HG03457 (cell line): ENCODE data around the gene TMEM229B.
"Not testable (repeated sequence)": the region's sequence is repeated elsewhere in the genome, so short reads cannot be mapped to it uniquely, and the experiment has no call there.

Experiments used
- ATAC-seq: cut with Tn5 transposase; IDR thresholded peaks from one replicate; pipeline ENCODE4 v1.9.1; 2021; ENCODE audit warnings: moderate number of reproducible peaks; ENCODE audit not compliant: unreplicated experiment

TMEM229B gene

DNA sequence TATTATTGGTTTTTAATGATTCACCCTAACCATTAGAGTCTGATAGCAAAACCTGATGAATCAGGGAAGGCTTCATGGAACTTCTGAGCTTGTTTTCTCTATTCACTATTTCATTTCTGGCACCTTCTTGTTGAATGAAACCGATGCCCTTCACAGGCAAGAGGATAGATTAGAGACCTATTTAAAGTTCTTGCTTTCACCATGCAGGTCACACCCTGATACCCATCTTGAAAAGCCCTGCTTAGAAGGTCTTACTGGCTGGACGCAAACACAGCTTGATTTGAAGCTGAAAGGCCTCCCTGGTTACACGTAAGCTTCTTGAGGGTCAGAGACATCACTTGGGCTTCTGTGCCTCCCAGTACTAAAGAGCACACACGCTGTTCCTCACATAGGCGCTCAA lies 29.2 kb downstream of the TMEM229B start:
- no peak for ATAC-seq

DNA sequence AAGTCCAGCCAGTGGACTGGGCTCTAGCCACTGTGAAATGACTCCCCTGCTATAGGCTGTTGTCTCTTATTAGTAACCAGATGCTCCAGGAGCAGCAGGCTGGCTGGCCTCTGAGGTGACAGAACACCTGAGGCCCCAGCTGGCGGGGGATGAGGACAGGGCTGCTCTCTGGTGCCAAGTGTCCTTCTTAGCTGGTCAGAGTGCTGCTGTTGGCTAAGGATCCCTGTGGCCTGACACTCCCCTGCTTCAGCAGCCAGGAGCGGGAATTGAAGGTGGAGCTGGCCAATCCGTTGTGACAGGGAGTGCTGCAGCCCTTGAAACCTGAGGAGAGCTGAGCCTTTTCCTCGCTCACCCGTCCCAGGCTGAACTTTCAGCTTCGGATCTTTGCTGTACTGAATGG lies 30.7 kb downstream of the TMEM229B start:
- no peak for ATAC-seq

DNA sequence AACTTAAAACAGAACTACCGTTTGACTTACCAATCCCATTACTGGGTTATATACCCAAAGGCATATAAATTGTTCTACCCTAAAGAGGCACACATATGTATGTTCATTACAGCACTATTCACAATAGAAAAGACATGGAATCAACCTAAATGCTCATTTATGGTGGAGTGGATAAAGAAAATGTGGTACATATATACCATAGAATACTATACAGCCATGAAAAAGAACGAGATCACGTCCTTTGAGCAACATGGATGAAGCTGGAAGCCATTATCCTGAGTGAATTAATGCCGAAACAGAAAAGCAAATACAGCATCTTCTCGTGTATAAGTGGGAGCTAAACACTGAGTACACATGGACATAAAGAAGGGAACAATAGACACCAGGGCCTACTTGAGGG lies 31.8 kb downstream of the TMEM229B start:
- no peak for ATAC-seq

DNA sequence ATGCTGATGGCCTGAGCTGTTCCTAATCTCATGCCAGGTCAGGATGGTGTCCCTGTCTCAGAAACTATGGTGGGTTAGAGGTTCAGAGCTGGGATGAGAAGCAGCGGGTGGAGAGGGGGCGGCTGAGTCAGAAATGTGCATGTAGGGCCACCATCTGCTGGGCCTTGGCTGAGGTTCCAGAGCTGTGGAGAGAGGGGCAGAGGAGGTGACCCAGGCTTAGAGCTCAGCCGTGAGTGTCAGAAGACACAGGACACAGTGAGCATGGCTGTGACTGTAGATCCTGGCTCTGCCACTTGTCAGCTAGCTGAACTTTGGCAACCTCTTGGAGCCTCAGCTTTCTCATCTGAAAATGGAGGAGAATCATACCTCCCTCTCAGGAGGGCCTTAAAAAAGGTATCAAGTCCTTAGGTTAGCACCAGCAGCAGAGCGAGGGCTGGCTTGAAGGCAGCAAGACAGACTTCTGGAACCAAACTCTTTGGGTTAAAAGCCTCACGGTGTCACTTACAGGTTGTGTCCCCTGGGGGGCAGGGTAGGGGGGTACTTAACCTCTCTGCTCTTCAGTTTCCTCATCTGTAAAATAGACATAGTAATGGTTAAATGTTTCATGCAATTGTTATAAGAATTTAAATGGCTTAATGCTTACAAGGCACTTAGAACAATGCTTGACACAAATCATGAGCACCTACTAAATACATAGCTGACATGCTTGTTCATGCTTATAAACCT lies 34.8 kb downstream of the TMEM229B start:
- no peak for ATAC-seq

DNA sequence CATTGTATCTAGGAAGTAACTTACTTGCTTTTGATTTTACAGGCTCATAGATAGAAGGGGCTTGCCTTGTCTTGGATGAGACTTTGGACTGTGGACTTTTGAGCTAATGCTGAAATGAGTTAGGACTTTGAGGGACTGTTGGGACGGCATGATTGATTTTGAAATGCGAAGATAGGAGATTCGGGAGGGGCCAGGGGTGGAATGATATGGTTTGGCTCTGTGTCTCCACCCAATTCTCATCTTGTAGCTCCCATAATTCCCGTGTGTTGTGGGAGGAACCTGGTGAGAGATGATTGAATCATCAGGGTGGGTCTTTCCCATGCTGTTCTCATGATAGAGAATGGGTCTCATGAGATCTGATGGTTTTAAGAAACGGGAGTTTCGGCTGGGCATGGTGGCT lies 36.9 kb downstream of the TMEM229B start:
- ATAC-seq: not testable (repeated sequence)

DNA sequence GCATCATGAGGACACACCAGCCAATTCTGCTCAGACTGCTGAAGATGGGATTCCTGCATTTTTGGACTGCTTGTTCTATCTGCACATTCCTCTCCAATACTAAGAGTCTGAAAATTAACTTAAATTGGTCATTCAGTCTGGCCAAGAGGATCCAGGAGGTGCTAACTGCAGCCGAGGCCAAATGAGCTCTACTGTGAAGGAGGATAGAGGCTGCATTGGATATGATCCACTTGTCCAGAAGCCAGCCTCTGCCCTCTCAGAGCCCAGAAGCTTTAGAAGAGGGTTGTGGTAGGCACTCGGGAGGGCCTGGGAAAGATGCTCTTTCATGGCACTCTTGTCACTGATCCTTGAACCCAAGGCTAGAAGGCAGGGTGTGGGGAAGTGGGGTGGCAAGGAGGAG lies 39.4 kb downstream of the TMEM229B start:
- no peak for ATAC-seq

DNA sequence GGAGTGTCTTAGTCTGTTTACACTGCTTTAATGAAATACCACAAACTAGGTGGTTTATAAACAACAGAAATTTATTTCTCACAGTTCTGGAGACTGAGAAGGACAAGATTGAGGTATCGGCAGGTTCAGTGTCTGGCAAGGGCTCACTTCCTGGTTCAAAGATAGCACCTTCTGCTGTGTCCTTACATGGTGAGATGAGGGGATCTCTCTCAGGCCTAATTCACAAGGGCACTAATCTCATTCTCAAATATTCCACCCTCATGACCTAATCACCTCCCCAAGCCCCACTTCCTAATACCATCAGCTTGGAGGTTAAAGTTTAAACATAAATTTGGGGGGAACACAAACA lies 41.5 kb downstream of the TMEM229B start:
- no peak for ATAC-seq

DNA sequence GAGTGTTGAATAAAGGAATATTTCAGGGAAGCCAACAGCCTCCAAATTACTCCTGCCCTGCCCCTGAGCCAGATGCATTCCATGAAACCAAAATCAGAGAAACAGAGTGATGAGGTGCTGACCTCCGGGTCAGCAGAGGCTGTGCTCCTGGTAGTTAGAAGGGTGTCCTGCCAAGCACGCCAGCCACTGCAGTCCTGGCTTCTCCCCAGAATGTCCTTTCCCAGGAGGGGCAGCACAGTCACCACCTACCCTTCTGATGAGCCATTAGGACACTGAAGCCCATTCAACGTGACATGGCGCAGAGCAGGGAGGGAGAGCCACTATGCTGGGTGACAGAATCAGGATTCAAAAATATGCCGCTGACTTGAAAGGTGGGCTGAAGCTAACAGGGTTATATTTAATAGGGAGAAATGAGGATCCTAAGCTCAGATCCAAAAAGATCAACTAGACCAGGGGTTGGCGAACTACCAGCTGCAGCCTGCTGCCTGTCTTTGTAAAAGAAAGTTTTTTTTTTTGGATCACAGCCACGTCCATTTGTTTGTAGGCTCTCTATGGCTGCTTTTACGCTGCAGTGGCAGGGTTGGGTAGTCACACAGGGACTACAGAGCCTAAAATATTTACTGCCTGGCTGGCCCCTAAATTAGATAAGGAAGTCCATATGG lies 42.0 kb downstream of the TMEM229B start:
- no peak for ATAC-seq

DNA sequence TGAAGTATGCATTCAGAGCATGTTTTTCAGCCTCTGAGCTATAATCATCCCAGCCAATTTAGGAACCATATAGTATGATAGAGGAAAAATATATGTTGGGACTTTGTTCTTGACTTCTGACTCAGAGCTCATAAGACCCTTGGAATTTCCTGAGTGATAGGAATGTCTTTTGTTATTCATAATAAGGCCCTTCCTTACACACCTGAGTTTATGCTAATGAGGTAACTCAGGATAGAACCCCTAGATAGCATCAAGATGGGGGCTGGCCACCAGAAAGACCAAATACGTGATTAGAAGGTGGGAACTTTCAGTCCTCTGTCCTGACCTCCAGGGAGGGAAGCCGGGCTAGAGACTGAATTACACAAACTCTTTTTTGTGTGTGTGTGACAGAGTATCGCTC lies 44.1 kb downstream of the TMEM229B start:
- ATAC-seq: no peak

DNA sequence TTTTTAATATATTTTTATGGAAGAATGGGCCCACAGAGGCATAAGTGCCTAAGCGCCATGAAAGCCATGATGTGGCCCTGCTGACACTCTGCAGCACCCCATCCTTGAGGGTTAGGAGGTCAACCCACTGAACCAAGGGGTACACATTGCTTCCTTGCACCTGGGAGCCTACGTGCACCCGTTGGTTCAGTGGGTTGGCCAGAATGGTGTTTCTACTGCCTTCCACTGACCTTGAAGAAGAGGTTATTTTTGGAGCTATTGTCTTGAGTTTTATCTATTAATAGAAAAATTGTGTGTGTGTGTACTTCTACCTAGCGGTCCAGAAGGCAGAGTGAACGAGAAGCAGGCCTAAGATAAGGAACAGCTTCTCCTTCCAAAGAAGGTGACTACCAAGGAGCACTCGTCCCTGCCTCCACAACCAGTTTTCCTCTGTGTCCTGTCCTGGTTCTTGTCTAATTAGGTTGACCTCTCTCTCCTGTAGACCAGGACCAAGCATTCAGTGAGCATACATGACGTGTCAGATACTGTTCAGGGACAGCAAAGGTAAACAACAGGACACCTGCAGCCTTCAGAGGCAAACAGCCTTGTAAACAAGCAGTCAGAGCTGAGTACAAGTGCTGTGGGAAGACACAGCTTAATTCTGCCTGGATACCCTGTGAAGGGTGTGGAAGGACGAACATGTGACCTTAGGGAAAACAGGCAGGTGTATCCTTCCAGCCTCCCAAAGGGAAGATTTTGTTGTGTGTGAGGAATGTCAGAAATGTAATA lies 46.2 kb downstream of the TMEM229B start:
- ATAC-seq: no peak

DNA sequence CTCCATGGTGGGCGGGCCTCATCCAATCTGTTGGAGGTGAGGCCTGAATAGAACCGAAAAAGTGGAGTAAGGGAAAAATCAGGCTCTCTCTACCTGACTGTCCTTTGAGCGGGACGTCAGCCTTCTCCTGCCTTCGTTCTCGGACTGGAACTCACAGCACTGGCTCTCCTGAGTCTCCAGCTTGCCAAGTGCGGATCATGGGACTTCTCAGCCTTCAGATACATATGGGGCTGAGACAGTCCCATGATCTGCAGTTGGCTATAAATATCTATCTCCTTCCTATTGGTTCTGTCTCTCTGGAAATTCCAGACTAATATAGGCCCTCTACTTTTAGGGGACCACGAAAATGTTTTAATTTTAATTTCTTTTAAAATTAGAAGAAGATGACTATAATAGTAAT lies 46.8 kb downstream of the TMEM229B start:
- ATAC-seq: no peak

DNA sequence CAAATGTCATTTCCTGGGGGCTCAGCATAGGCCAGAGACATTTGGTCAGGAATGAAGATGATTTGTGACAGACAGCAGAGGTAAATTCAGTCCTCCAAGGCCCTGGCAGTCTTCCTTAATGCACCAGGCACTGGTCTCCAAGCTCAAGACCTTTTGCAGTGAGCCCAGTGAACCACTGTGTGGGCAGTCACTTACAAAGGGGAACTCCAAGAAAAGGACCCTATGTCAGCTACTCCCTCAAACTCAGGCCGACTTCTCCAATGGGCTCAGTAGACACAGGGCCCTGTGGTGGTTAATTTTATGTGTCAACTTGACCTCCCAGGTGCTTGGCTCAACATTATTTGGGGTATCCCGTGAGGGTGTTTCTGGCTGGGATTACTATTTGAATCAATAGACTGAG lies 47.3 kb downstream of the TMEM229B start:
- no peak for ATAC-seq

DNA sequence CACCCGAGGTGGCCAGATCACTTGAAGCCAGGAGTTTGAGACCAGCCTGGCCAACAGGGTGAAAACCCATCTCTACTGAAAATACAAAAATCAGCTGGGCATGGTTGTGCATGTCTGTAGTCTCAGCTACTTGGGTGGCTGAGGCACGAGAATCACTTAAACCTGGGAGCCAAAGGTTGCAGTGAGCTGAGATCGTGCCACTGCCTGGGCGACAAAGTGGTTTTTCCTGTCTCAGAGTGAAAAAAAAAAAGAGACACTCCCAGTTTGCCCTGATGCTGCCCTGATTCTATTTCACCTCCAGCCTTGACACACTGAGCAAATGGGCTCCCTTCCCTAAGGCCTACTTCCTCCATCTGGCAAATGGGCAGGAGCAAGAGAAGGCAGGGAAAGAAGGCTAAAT lies 48.0 kb downstream of the TMEM229B start:
- ATAC-seq: no peak

DNA sequence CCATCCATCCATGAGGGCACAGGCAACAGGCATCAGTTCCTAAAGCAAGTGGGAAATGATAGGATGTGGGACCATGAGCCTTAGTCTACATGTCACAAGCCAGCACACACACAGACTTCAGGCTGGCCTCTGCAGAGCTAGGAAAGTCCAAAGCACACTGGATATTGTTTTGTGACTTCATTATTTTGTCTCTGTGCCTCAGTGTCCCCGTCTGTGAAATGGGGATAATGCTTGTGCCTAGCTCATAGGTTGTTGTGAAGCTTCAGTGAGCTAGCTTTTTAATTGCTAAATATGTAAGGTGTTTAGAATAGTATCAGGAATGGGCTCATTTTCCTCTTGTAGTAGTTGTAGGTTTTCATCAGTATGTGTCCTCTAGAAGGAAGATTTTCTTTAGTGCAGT lies 49.6 kb downstream of the TMEM229B start:
- no peak for ATAC-seq

DNA sequence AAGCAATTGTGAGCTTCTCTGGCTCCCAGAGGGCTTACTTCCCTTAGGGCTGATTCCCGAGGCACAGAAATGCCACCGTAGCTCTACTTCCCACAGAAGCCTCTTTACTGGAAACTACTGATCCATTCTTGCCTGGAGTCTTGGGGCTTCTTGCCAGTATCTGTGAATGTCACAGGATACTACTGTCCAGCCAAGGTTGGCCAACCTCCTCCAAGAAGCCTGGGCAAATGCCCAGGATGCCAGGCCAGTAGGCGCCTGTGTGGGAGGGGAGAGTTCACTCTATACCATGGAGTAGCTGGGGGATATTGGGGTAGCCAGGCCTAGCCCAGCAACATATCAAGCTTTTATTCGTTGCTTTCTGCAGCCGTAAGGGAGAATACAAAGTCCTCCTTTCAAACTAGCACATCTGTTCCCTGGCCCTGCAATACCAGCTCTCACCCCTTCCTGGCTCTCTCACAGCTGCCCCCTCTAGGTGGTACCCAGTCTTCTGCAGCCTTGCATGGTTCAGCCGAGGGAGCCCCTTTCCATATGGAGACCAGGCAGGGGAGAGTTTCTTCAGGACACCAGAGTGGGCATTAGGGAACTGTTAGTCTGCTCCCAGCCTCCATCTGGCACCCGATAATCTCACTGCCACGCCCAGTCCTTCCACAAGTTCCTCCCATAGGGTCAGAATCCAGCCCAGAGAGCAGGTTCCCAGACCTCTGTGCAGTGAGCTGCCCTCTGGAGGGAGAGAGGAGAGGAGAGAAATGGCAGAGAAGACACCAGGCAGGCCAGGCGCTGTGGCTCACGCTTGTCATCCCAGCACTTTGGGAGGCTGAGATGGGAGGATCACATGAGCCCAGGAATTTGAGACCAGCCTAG lies 52.3 kb downstream of the TMEM229B start:
- ATAC-seq: no peak

DNA sequence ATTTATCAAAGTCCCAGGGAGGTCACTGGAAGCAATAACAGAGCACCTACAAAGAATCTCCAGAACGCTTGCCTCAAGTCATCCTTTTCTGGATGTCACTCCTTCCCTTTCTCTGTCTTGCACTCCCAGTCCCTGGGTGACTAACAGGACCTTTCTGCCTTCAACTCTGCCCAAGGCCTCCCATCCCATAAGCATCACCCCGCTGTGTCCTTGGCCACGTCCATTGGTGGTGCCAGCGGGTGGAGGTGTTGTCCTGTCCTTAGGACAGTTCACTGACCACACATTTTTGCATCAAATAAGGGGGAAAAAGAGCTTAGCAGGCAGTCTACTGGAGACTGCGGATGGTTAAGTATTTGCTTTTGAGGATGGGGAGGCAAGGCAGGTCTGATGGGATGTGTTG lies 52.9 kb downstream of the TMEM229B start:
- no peak for ATAC-seq

DNA sequence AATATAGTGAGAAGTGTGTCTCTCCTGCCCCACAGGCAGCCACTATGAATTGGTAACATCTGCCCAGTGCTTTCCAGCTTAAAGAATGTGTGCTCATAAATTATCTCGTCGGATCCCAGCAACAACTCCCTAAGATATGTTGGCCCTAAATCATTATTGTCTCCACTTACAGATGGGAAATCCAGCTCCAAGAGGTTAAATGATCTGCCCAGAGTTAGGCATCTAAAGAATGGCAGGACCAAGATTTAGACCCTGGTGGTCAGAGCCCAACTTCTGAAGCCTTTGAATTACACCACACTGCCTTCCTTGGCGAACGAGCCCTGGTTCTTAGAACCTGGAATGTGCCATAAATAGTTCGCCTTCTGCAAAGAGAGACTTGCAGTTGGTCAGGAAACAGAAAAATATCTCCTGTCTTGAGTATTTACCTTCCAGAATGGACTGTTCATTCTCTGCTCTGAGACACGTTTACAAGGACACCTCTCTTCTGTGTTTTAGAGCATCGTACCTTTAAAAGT lies 56.4 kb downstream of the TMEM229B start:
- no peak for ATAC-seq

DNA sequence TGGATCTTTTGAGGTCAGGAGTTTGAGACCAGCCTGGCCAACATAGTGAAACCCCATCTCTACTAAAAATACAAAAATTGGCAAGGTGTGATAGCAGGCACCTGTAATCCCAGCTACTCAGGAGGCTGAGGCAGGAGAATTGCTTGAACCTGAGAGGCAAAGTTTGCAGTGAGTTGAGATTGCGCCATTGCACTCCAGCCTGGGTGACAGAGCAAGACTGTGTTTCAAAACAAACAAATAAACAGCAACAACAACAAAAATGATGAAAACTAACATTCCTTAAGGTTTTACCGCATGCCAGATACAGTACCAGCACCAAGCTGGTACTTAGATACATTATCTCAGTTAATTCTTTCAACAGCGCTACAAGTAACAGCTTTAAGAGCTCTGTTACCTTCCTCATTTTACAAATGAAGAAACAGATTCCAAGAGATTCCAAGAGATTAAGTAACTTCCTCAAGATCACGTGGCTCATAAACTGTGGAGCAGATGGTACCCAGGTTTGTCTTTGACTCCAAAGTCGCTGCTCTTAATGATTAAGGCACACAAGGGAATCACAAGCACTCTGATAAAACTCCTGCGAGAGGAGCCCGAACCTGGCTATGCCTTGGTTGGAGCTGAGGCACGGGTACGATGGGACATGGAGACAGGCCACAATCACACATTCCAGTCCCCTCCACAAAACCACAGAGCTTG lies 58.9 kb downstream of the TMEM229B start:
- ATAC-seq: no peak

DNA sequence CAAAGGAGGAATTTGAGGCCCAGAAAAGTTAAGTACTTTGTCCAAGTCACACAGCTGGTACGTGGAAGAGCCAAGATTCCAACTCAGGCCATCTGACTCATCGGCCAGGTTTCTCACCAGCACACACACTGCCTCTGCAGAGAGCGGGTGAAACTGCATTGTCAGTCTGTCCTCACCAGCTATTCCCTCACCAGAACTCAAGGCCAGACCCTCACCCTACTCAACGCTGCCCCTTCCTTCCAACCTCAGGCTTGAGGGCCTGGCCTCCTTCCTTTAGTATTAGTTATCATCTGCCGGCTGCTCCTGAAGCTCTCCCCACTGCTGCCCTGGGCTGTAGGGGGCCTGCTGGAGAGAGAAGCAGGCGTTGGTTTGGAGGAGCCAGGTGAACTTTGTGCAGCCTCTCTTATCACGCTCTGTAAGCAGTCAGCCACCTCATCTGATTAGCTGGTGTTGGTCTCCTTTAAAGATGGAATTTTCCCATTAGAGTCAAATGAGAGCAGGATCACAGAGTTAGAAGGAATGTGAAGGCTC lies 60.0 kb downstream of the TMEM229B start:
- ATAC-seq: no peak

DNA sequence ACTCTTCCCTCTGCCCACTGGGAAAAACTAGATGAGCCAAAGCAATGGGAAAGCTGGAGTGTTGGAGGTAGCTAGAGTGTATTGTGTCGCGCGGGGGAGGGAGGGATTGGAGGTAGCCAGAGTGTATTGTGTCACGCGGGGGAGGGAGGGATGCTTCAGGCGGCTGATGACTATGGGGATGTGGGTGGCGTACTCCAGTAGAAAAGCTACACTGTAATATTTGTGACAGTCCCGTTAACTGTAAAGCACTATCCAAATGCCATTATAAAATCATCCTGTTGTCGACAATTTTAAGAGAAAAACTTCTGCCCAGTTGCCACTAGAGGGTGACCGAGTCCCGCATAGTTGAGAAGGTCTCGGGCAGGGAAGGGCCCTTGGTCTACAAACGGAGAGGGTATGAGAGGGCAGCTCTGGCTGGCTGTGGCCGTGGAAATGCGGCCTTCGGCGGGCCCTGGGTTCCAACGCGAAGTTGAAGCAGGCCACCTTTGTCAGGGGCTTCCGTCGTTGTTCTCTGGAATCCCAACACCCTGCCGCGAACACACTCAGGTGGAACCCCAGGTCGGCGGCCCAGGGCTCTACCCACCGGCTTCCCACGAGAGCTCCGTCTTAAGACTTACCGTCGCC lies 61.4 kb downstream of the TMEM229B start:
- no peak for ATAC-seq
